ENCODE data around the gene CMYA5. TPM values are rescaled to one million over a fixed set of nuclear protein-coding genes. Genes with fewer than 3 reads are reported as not detected.

The CMYA5 gene
- total RNA-seq, 2 experiments from 2014 or later: 0.05 to 0.07 TPM

GRCh38 chr5:79736528-79737514, 47.2 kb downstream of the CMYA5 start:
- Mint-ChIP-seq H3K36me3 (ENCODE audit: low read depth) (no peaks in the 10 kb centered on the region), H3K4me1 (ENCODE audit: low read depth) (peaks cover 60% of the 10 kb centered on the region), H3K9me3 (no peaks in the 10 kb centered on the region), H3K4me3 (peak overlapping the region; percentile 50), H3K27me3 (ENCODE audit: low read depth) (peaks cover 31% of the 10 kb centered on the region), H3K27ac (peak overlapping the region; percentile 58)
- intact Hi-C loops (cut with micrococcal nuclease): loop anchor here (1.0 to 2.0 kb wide), 5 partner anchors 34 to 502 kb away; partner anchors contain the start of genes HOMER1, MTX3 and TENT2
- CTCF ChIA-PET: interaction anchor here (0.6 to 1.1 kb wide), 3 partner anchors 20 to 347 kb away, joined by 3 to 5 read pairs (median 4); no protein-coding TSS in a partner anchor
- DNase-seq: peak; percentile 28

- Mint-ChIP-seq H3K4me3 (no peak overlapping the region), H3K27ac (no peak overlapping the region), H3K27me3 (ENCODE audit: low read depth) (peaks cover 18% of the 10 kb centered on the region), H3K4me1 (ENCODE audit: low read depth) (peaks cover 44% of the 10 kb centered on the region), H3K36me3 (ENCODE audit: low read depth) (no peaks in the 10 kb centered on the region), H3K9me3 (no peaks in the 10 kb centered on the region)
- intact Hi-C loops (cut with micrococcal nuclease): no loop called here
- no peak for DNase-seq
- CTCF ChIA-PET: interaction anchor here (0.6 kb wide), 1 partner anchor 605 kb away, joined by 4 read pairs; no protein-coding TSS in a partner anchor
Observed at GRCh38 chr5:79738349-79738748, 48.7 kb downstream of the CMYA5 start.

GRCh38 chr5:79742549-79743136, 53.0 kb downstream of the CMYA5 start:
- Mint-ChIP-seq H3K9me3 (no peaks in the 10 kb centered on the region), H3K27me3 (ENCODE audit: low read depth) (peaks cover 4% of the 10 kb centered on the region), H3K36me3 (ENCODE audit: low read depth) (no peaks in the 10 kb centered on the region), H3K4me1 (ENCODE audit: low read depth) (peaks cover 15% of the 10 kb centered on the region), H3K27ac (no peak overlapping the region), H3K4me3 (no peak overlapping the region)
- CTCF ChIA-PET: interaction anchor here (0.5 to 1.2 kb wide), 5 partner anchors 10 to 278 kb away, joined by 3 to 5 read pairs (median 3); no protein-coding TSS in a partner anchor
- intact Hi-C loops (cut with micrococcal nuclease): no loop called here
- no peak for DNase-seq

GRCh38 chr5:79743846-79744605, 54.4 kb downstream of the CMYA5 start:
- no peak for DNase-seq
- Mint-ChIP-seq H3K27me3 (ENCODE audit: low read depth) (peaks cover 4% of the 10 kb centered on the region), H3K27ac (no peak overlapping the region), H3K9me3 (no peaks in the 10 kb centered on the region), H3K36me3 (ENCODE audit: low read depth) (no peaks in the 10 kb centered on the region), H3K4me3 (no peak overlapping the region), H3K4me1 (ENCODE audit: low read depth) (peaks cover 3% of the 10 kb centered on the region)
- CTCF ChIA-PET: interaction anchor here (1.2 kb wide), 1 partner anchor 30 kb away, joined by 3 read pairs; no protein-coding TSS in a partner anchor
- intact Hi-C loops (cut with micrococcal nuclease): no loop called here

- no peak overlapping the region for H3K4me3 Mint-ChIP-seq
- H3K4me1 Mint-ChIP-seq (ENCODE audit: low read depth): peaks cover 2% of the 10 kb centered on the region
- DNase-seq: no peak
- H3K27me3 Mint-ChIP-seq (ENCODE audit: low read depth): peaks cover 4% of the 10 kb centered on the region
- no peaks in the 10 kb centered on the region for H3K36me3 Mint-ChIP-seq (ENCODE audit: low read depth)
- no peak overlapping the region for H3K27ac Mint-ChIP-seq
- CTCF ChIA-PET: no interaction called here
- H3K9me3 Mint-ChIP-seq: no peaks in the 10 kb centered on the region
- intact Hi-C loops (cut with micrococcal nuclease): no loop called here
Observed at GRCh38 chr5:79745255-79745654, 55.6 kb downstream of the CMYA5 start.

GRCh38 chr5:79746642-79747569, 57.3 kb downstream of the CMYA5 start:
- intact Hi-C loops (cut with micrococcal nuclease): no loop called here
- peaks cover 4% of the 10 kb centered on the region for H3K27me3 Mint-ChIP-seq (ENCODE audit: low read depth)
- CTCF ChIA-PET: interaction anchor here (0.6 kb wide), 1 partner anchor 37 kb away, joined by 3 read pairs; no protein-coding TSS in a partner anchor
- DNase-seq: no peak
- no peak overlapping the region for H3K27ac Mint-ChIP-seq
- H3K4me1 Mint-ChIP-seq (ENCODE audit: low read depth): no peaks in the 10 kb centered on the region
- H3K36me3 Mint-ChIP-seq (ENCODE audit: low read depth): no peaks in the 10 kb centered on the region
- H3K9me3 Mint-ChIP-seq: no peaks in the 10 kb centered on the region
- no peak overlapping the region for H3K4me3 Mint-ChIP-seq

- no peaks in the 10 kb centered on the region for H3K9me3 Mint-ChIP-seq
- H3K27ac Mint-ChIP-seq: no peak overlapping the region
- H3K36me3 Mint-ChIP-seq (ENCODE audit: low read depth): no peaks in the 10 kb centered on the region
- CTCF ChIA-PET: no interaction called here
- H3K27me3 Mint-ChIP-seq (ENCODE audit: low read depth): peaks cover 5% of the 10 kb centered on the region
- intact Hi-C loops (cut with micrococcal nuclease): no loop called here
- no peak for DNase-seq
- peaks cover 2% of the 10 kb centered on the region for H3K4me1 Mint-ChIP-seq (ENCODE audit: low read depth)
- H3K4me3 Mint-ChIP-seq: no peak overlapping the region
Observed at GRCh38 chr5:79750611-79751510, 61.2 kb downstream of the CMYA5 start.

- intact Hi-C loops (cut with micrococcal nuclease): no loop called here
- H3K36me3 Mint-ChIP-seq (ENCODE audit: low read depth): no peaks in the 10 kb centered on the region
- H3K27ac Mint-ChIP-seq: no peak overlapping the region
- peaks cover 4% of the 10 kb centered on the region for H3K27me3 Mint-ChIP-seq (ENCODE audit: low read depth)
- peaks cover 9% of the 10 kb centered on the region for H3K4me1 Mint-ChIP-seq (ENCODE audit: low read depth)
- H3K4me3 Mint-ChIP-seq: no peak overlapping the region
- H3K9me3 Mint-ChIP-seq: no peaks in the 10 kb centered on the region
- no peak for DNase-seq
- CTCF ChIA-PET: interaction anchor here (0.9 kb wide), 1 partner anchor 608 kb away, joined by 4 read pairs; no protein-coding TSS in a partner anchor
Observed at GRCh38 chr5:79753092-79753491, 63.5 kb downstream of the CMYA5 start.

- no peaks in the 10 kb centered on the region for H3K9me3 Mint-ChIP-seq
- H3K4me1 Mint-ChIP-seq (ENCODE audit: low read depth): peaks cover 9% of the 10 kb centered on the region
- DNase-seq: no peak
- no peaks in the 10 kb centered on the region for H3K36me3 Mint-ChIP-seq (ENCODE audit: low read depth)
- intact Hi-C loops (cut with micrococcal nuclease): no loop called here
- H3K27ac Mint-ChIP-seq: no peak overlapping the region
- H3K4me3 Mint-ChIP-seq: no peak overlapping the region
- peaks cover 4% of the 10 kb centered on the region for H3K27me3 Mint-ChIP-seq (ENCODE audit: low read depth)
- CTCF ChIA-PET: interaction anchor here (0.9 kb wide), 1 partner anchor 608 kb away, joined by 4 read pairs; no protein-coding TSS in a partner anchor
Observed at GRCh38 chr5:79753877-79754645, 64.4 kb downstream of the CMYA5 start.

- Mint-ChIP-seq H3K36me3 (ENCODE audit: low read depth) (no peaks in the 10 kb centered on the region), H3K4me1 (ENCODE audit: low read depth) (peaks cover 9% of the 10 kb centered on the region), H3K4me3 (no peak overlapping the region), H3K27ac (no peak overlapping the region), H3K9me3 (no peaks in the 10 kb centered on the region), H3K27me3 (ENCODE audit: low read depth) (peaks cover 4% of the 10 kb centered on the region)
- intact Hi-C loops (cut with micrococcal nuclease): no loop called here
- CTCF ChIA-PET: no interaction called here
- no peak for DNase-seq
Observed at GRCh38 chr5:79754865-79755555, 65.4 kb downstream of the CMYA5 start.

Data from activated naive CD4-positive, alpha-beta T cell treated with anti-CD3 and anti-CD28 coated beads for 36 hours (primary cell).